Dermis blood vessel endothelial cell (primary cell): ENCODE results near the gene EDIL3. TPM values are rescaled to one million over a fixed set of nuclear protein-coding genes. Genes with fewer than 3 reads are reported as not detected.

ENCODE experiments used
- DNase-seq: peaks from one replicate; pipeline ENCODE4 v3.0.0; 2010
- total RNA-seq: library from RNA; depleted of rRNA; stranded (reverse); fragments of >200 nt; gene quantifications from 2 replicates; pipeline ENCODE4 v1.2.3, GENCODE V29; 2014

EDIL3 gene
- total RNA-seq, 1 donor from 2014 or later = 1.5 TPM

GRCh38 chr5:84257061-84257460, 127.6 kb downstream of the EDIL3 start:
- DNase-seq = no peak

GRCh38 chr5:84255315-84255714, 129.4 kb downstream of the EDIL3 start:
- peak; percentile 34 for DNase-seq

- DNase-seq = no peak
Observed at GRCh38 chr5:84253946-84254345, 130.7 kb downstream of the EDIL3 start.

GRCh38 chr5:84251503-84251902, 133.2 kb downstream of the EDIL3 start:
- DNase-seq = no peak

GRCh38 chr5:84249918-84250630, 134.6 kb downstream of the EDIL3 start:
- peak; percentile 8 for DNase-seq

GRCh38 chr5:84248013-84248412, 136.7 kb downstream of the EDIL3 start:
- DNase-seq = no peak

GRCh38 chr5:84242286-84242685, 142.4 kb downstream of the EDIL3 start:
- no peak for DNase-seq

GRCh38 chr5:84239494-84239893, 145.2 kb downstream of the EDIL3 start:
- no peak for DNase-seq

- DNase-seq = no peak
Observed at GRCh38 chr5:84237126-84237525, 147.6 kb downstream of the EDIL3 start.

- no peak for DNase-seq
Observed at GRCh38 chr5:84231433-84231832, 153.2 kb downstream of the EDIL3 start.

- no peak for DNase-seq
Observed at GRCh38 chr5:84229045-84229444, 155.6 kb downstream of the EDIL3 start.

- no peak for DNase-seq
Observed at GRCh38 chr5:84228266-84228665, 156.4 kb downstream of the EDIL3 start.

GRCh38 chr5:84227236-84227635, 157.4 kb downstream of the EDIL3 start:
- DNase-seq = no peak

GRCh38 chr5:84218546-84218945, 166.1 kb downstream of the EDIL3 start:
- DNase-seq = no peak

GRCh38 chr5:84215521-84215920, 169.2 kb downstream of the EDIL3 start:
- DNase-seq = no peak

- no peak for DNase-seq
Observed at GRCh38 chr5:84213861-84214260, 170.8 kb downstream of the EDIL3 start.

GRCh38 chr5:84213212-84213611, 171.5 kb downstream of the EDIL3 start:
- no peak for DNase-seq

GRCh38 chr5:84204772-84205171, 179.9 kb downstream of the EDIL3 start:
- no peak for DNase-seq

GRCh38 chr5:84202136-84202535, 182.5 kb downstream of the EDIL3 start:
- DNase-seq = no peak

- no peak for DNase-seq
Observed at GRCh38 chr5:84197538-84197937, 187.1 kb downstream of the EDIL3 start.

GRCh38 chr5:84191281-84191680, 193.4 kb downstream of the EDIL3 start:
- no peak for DNase-seq

- no peak for DNase-seq
Observed at GRCh38 chr5:84184857-84185256, 199.8 kb downstream of the EDIL3 start.

GRCh38 chr5:84181093-84181492, 203.6 kb downstream of the EDIL3 start:
- DNase-seq = no peak

GRCh38 chr5:84168841-84169240, 215.8 kb downstream of the EDIL3 start:
- DNase-seq = no peak

GRCh38 chr5:84163671-84164070, 221.0 kb downstream of the EDIL3 start:
- no peak for DNase-seq
